HCT116 (cell line): ENCODE measurements around the gene SMR3B.

Source experiments
- CEBPB ChIP-seq: IDR thresholded peaks from 2 replicates; pipeline ENCODE4 v1.6.1; 2012; ENCODE audit warnings: low read depth
- EZH2 ChIP-seq: fragments of 200-600 bp; sonication (generic); IDR thresholded peaks from 2 replicates; pipeline ENCODE4 v1.6.1; 2017; ENCODE audit warnings: antibody characterized with exemption, mixed run types
- JUND ChIP-seq: IDR thresholded peaks from 2 replicates; pipeline ENCODE4 v1.6.1; 2012
- POLR2A ChIP-seq: IDR thresholded peaks from 2 replicates; pipeline ENCODE4 v1.7.0; 2011; ENCODE audit warnings: borderline replicate concordance; ENCODE audit not compliant: insufficient read depth, insufficient read length; ENCODE audit errors: extremely low read depth
- POLR2AphosphoS5 ChIP-seq: IDR thresholded peaks from 2 replicates; pipeline ENCODE4 v1.6.1; 2011; ENCODE audit warnings: mild to moderate bottlenecking, low read depth, low read length, moderate library complexity
- RAD21 ChIP-seq: IDR thresholded peaks from 2 replicates; pipeline ENCODE4 v1.6.1; 2012; ENCODE audit warnings: low read depth, mild to moderate bottlenecking
- REST ChIP-seq: IDR thresholded peaks from 2 replicates; pipeline ENCODE4 v1.6.1; 2012; ENCODE audit warnings: low read depth
- SIN3A ChIP-seq: IDR thresholded peaks from 2 replicates; pipeline ENCODE4 v1.6.1; 2012; ENCODE audit warnings: low read depth
- SRF ChIP-seq: IDR thresholded peaks from 2 replicates; pipeline ENCODE4 v1.6.1; 2012; ENCODE audit warnings: low read depth
- ZNF274 ChIP-seq: fragments of 200-500 bp; sonication (Bioruptor generic); IDR thresholded peaks from 2 replicates; pipeline ENCODE4 v1.6.1; 2014; ENCODE audit warnings: mild to moderate bottlenecking, low read depth, low read length, inconsistent platforms
- TF ChIP-seq, protein P1 (sequence below), 3 experiments: fragments of 200-600 bp in 1 of 3; sonication (generic) in 1 of 3; IDR thresholded peaks in 2 of 3; conservative IDR thresholded peaks in 1 of 3; 2 replicates each; pipeline ENCODE4 v1.5.1; 2012 to 2017; ENCODE audit warnings: low read depth in 2 of 3, low read length in 2 of 3, antibody characterized with exemption in 1 of 3, borderline replicate concordance in 1 of 3, control low read depth in 1 of 3, mild to moderate bottlenecking in 1 of 3, mixed read lengths in 1 of 3, mixed run types in 1 of 3, moderate library complexity in 1 of 3; ENCODE audit not compliant: insufficient read depth in 1 of 3

GRCh38 chr4:70397580-70397979, 14.6 kb downstream of the SMR3B start, which contains the start of gene OPRPN:
- TF ChIP-seq SRF (no peak), REST (no peak), RAD21 (no peak), CEBPB (no peak), POLR2A (no peak), EZH2 (no peak), SIN3A (no peak), POLR2AphosphoS5 (no peak), JUND (no peak), ZNF274 (no peak)
- TF ChIP-seq, protein P1, sequence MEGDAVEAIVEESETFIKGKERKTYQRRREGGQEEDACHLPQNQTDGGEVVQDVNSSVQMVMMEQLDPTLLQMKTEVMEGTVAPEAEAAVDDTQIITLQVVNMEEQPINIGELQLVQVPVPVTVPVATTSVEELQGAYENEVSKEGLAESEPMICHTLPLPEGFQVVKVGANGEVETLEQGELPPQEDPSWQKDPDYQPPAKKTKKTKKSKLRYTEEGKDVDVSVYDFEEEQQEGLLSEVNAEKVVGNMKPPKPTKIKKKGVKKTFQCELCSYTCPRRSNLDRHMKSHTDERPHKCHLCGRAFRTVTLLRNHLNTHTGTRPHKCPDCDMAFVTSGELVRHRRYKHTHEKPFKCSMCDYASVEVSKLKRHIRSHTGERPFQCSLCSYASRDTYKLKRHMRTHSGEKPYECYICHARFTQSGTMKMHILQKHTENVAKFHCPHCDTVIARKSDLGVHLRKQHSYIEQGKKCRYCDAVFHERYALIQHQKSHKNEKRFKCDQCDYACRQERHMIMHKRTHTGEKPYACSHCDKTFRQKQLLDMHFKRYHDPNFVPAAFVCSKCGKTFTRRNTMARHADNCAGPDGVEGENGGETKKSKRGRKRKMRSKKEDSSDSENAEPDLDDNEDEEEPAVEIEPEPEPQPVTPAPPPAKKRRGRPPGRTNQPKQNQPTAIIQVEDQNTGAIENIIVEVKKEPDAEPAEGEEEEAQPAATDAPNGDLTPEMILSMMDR (IDR thresholded peaks at IDR 0.05 in 2 of 3, conservative IDR thresholded peaks at IDR 0.05 in 1 of 3; ENCODE audit: borderline replicate concordance in 1 of 3, insufficient read depth in 1 of 3, low read depth in 2 of 3, low read length in 2 of 3), result no peak
